Muscle layer of colon (tissue), 2 donors: ENCODE results near the gene GNG7.
"Not testable (repeated sequence)": the region's sequence is repeated elsewhere in the genome, so short reads cannot be mapped to it uniquely, and the experiment has no call there.

ENCODE experiments used
- H3K27ac ChIP-seq: one replicate; pipeline ENCODE4 v1.7.0; 2013; ENCODE audit warnings: low read depth, mild to moderate bottlenecking, low read length, moderate library complexity
- H3K27me3 ChIP-seq, 2 donors: one replicate each; pipeline ENCODE4 v1.7.0; 2013; ENCODE audit warnings: low read length in 2 of 2, mild to moderate bottlenecking in 2 of 2; ENCODE audit not compliant: insufficient read depth in 2 of 2, control insufficient read depth in 1 of 2
- H3K36me3 ChIP-seq: one replicate; pipeline ENCODE4 v1.7.0; 2013; ENCODE audit warnings: mild to moderate bottlenecking, low read length; ENCODE audit not compliant: insufficient read depth
- H3K4me1 ChIP-seq: one replicate; pipeline ENCODE4 v1.7.0; 2013; ENCODE audit warnings: mild to moderate bottlenecking, low read length; ENCODE audit not compliant: insufficient read depth
- H3K4me3 ChIP-seq, 2 donors: one replicate each; pipeline ENCODE4 v1.7.0; 2013; ENCODE audit warnings: low read length in 2 of 2, low read depth in 1 of 2, mild to moderate bottlenecking in 1 of 2, moderate library complexity in 1 of 2
- H3K9ac ChIP-seq: one replicate; pipeline ENCODE4 v1.7.0; 2013; ENCODE audit warnings: low read length
- H3K9me3 ChIP-seq: one replicate; pipeline ENCODE4 v1.7.0; 2013; ENCODE audit warnings: mild to moderate bottlenecking, low read length
- donor health status: abdominal sarcoma.
- donor health status: Adenocarcinoma of cecum.

The GNG7 gene

GRCh38 chr19:2610637-2611482 is 91.6 kb downstream of the GNG7 start:
- Histone ChIP-seq H3K4me1 (peaks cover 4% of the 10 kb centered on the region), H3K9ac (no peak overlapping the region), H3K9me3 (no peaks in the 10 kb centered on the region), H3K36me3 (no peaks in the 10 kb centered on the region), H3K27me3 (no peaks in the 10 kb centered on the region), H3K4me3 (peak overlapping the region; percentile 35 to 42), H3K27ac (peak overlapping the region; percentile 95)

GRCh38 chr19:2609389-2610116 is 92.9 kb downstream of the GNG7 start:
- peaks cover 4% of the 10 kb centered on the region for H3K4me1 ChIP-seq
- H3K9ac ChIP-seq = no peak overlapping the region
- peak overlapping the region; percentile 68 for H3K27ac ChIP-seq
- H3K36me3 ChIP-seq = no peaks in the 10 kb centered on the region
- H3K27me3 ChIP-seq = no peaks in the 10 kb centered on the region
- no peaks in the 10 kb centered on the region for H3K9me3 ChIP-seq
- no peak overlapping the region for H3K4me3 ChIP-seq

GRCh38 chr19:2609034-2609388 is 93.5 kb downstream of the GNG7 start:
- H3K27ac ChIP-seq, H3K36me3 ChIP-seq, H3K9ac ChIP-seq, H3K4me1 ChIP-seq, H3K4me3 ChIP-seq, H3K9me3 ChIP-seq, H3K27me3 ChIP-seq: not testable (repeated sequence)

GRCh38 chr19:2608602-2608922 is 93.9 kb downstream of the GNG7 start:
- no peaks in the 10 kb centered on the region for H3K27me3 ChIP-seq
- no peak overlapping the region for H3K9ac ChIP-seq
- H3K9me3 ChIP-seq = no peaks in the 10 kb centered on the region
- H3K4me3 ChIP-seq = no peak overlapping the region
- H3K36me3 ChIP-seq = no peaks in the 10 kb centered on the region
- H3K4me1 ChIP-seq = peaks cover 4% of the 10 kb centered on the region
- H3K27ac ChIP-seq = peak overlapping the region; percentile 44

GRCh38 chr19:2607712-2608601 is 94.5 kb downstream of the GNG7 start:
- H3K36me3 ChIP-seq = no peaks in the 10 kb centered on the region
- H3K9me3 ChIP-seq = no peaks in the 10 kb centered on the region
- no peak overlapping the region for H3K27ac ChIP-seq
- peaks cover 4% of the 10 kb centered on the region for H3K4me1 ChIP-seq
- no peak overlapping the region for H3K4me3 ChIP-seq
- H3K27me3 ChIP-seq = no peaks in the 10 kb centered on the region
- no peak overlapping the region for H3K9ac ChIP-seq

GRCh38 chr19:2606774-2607173 is 95.7 kb downstream of the GNG7 start:
- not testable (repeated sequence) for H3K36me3 ChIP-seq, H3K9ac ChIP-seq, H3K4me3 ChIP-seq, H3K4me1 ChIP-seq, H3K27me3 ChIP-seq, H3K9me3 ChIP-seq, H3K27ac ChIP-seq

GRCh38 chr19:2605889-2606288 is 96.6 kb downstream of the GNG7 start:
- H3K27ac ChIP-seq, H3K9me3 ChIP-seq, H3K27me3 ChIP-seq, H3K36me3 ChIP-seq, H3K4me3 ChIP-seq, H3K9ac ChIP-seq: not testable (repeated sequence)
- peaks cover 11% of the 10 kb centered on the region for H3K4me1 ChIP-seq

GRCh38 chr19:2604747-2605329 is 97.7 kb downstream of the GNG7 start:
- Histone ChIP-seq H3K4me1 (peaks cover 15% of the 10 kb centered on the region), H3K9ac (no peak overlapping the region), H3K4me3 (no peak overlapping the region), H3K27me3 (no peaks in the 10 kb centered on the region), H3K9me3 (no peaks in the 10 kb centered on the region), H3K36me3 (no peaks in the 10 kb centered on the region), H3K27ac (no peak overlapping the region)

GRCh38 chr19:2603334-2603733 is 99.2 kb downstream of the GNG7 start:
- Histone ChIP-seq H3K36me3 (no peaks in the 10 kb centered on the region), H3K27me3 (no peaks in the 10 kb centered on the region), H3K27ac (peak overlapping the region; percentile 88), H3K4me1 (peaks cover 21% of the 10 kb centered on the region), H3K9ac (peak overlapping the region; percentile 7), H3K9me3 (no peaks in the 10 kb centered on the region), H3K4me3 (peak overlapping the region; percentile 11 to 54)

GRCh38 chr19:2602391-2603181 is 99.9 kb downstream of the GNG7 start:
- Histone ChIP-seq H3K36me3 (no peaks in the 10 kb centered on the region), H3K4me3 (peak overlapping the region in 1 of 2 donors; percentile 54), H3K27me3 (no peaks in the 10 kb centered on the region), H3K9ac (peak overlapping the region; percentile 7), H3K9me3 (no peaks in the 10 kb centered on the region), H3K4me1 (peaks cover 21% of the 10 kb centered on the region), H3K27ac (peak overlapping the region; percentile 88)
